HEK293 (cell line): ENCODE data around the gene HP1BP3.
A peak's percentile ranks its signal among the peaks of the same experiment; 100 is the strongest.

Source experiments
- CTCF ChIA-PET: fragments of 350-600 bp; formaldehyde crosslinking; extraction: SDS; loops from one replicate; lab custom pipeline; 2021; ENCODE audit warnings: antibody characterized with exemption; lab: Yijun Ruan, JAX
- POLR2A ChIA-PET: fragments of 300-600 bp; formaldehyde crosslinking; extraction: SDS; loops from one replicate; lab custom pipeline; 2020; ENCODE audit warnings: antibody characterized with exemption, inconsistent platforms; lab: Yijun Ruan, JAX
- H3K27ac ChIP-seq: fragments of 200-500 bp; sonication (Bioruptor generic); 2 replicates; pipeline ENCODE4 v1.5.1; 2014; ENCODE audit warnings: low read depth, low read length, control low read depth, inconsistent platforms; ENCODE audit errors: extremely low read depth
- H3K36me3 ChIP-seq, 2 experiments: fragments of 200-500 bp in 1 of 2; sonication (Bioruptor generic) in 1 of 2; 1 replicate in 1 of 2; 2 replicates in 1 of 2; pipeline ENCODE4 v1.5.1; 2014 to 2017; ENCODE audit warnings: inconsistent platforms in 2 of 2, low read length in 2 of 2; ENCODE audit not compliant: control insufficient read depth in 2 of 2, insufficient read depth in 1 of 2
- H3K4me1 ChIP-seq: fragments of 200-500 bp; sonication (Bioruptor generic); 2 replicates; pipeline ENCODE4 v1.5.1; 2014; ENCODE audit warnings: mild to moderate bottlenecking, low read length, inconsistent platforms; ENCODE audit not compliant: control insufficient read depth, insufficient read depth
- H3K4me3 ChIP-seq: 2 replicates; pipeline ENCODE4 v1.5.1; 2011; ENCODE audit warnings: low read depth, mild to moderate bottlenecking, control low read depth, low read length, moderate library complexity
- H3K9me3 ChIP-seq: fragments of 200-500 bp; sonication (Bioruptor generic); 2 replicates; pipeline ENCODE4 v1.5.1; 2014; ENCODE audit warnings: low read depth, low read length, inconsistent platforms; ENCODE audit not compliant: control insufficient read depth, insufficient read depth
- BCL6B ChIP-seq: fragments of 450-650 bp; formaldehyde crosslinking; IDR thresholded peaks from 2 replicates; pipeline ENCODE4 v1.5.1; 2017; ENCODE audit warnings: missing biosample characterization, missing genetic modification characterization
- GLIS1 ChIP-seq: fragments of 450-650 bp; formaldehyde crosslinking; IDR thresholded peaks from 2 replicates; pipeline ENCODE4 v1.5.1; 2016; ENCODE audit warnings: missing biosample characterization, missing genetic modification characterization
- GLIS2 ChIP-seq: fragments of 450-650 bp; formaldehyde crosslinking; IDR thresholded peaks from 2 replicates; pipeline ENCODE4 v1.5.1; 2016; ENCODE audit warnings: missing biosample characterization, missing genetic modification characterization
- KLF1 ChIP-seq: fragments of 450-650 bp; formaldehyde crosslinking; IDR thresholded peaks from 2 replicates; pipeline ENCODE4 v1.5.1; 2016; ENCODE audit warnings: missing biosample characterization, missing genetic modification characterization
- KLF10 ChIP-seq: fragments of 450-650 bp; IDR thresholded peaks from 2 replicates; pipeline ENCODE4 v1.5.1; 2018; ENCODE audit warnings: missing biosample characterization, mild to moderate bottlenecking, missing genetic modification characterization
- OSR2 ChIP-seq: fragments of 450-650 bp; formaldehyde crosslinking; IDR thresholded peaks from 2 replicates; pipeline ENCODE4 v1.5.1; 2016; ENCODE audit warnings: missing biosample characterization, missing genetic modification characterization
- PRDM10 ChIP-seq: fragments of 450-650 bp; formaldehyde crosslinking; IDR thresholded peaks from 2 replicates; pipeline ENCODE4 v1.5.1; 2016; ENCODE audit warnings: missing biosample characterization, missing genetic modification characterization
- SCRT1 ChIP-seq: fragments of 450-650 bp; formaldehyde crosslinking; IDR thresholded peaks from 2 replicates; pipeline ENCODE4 v1.5.1; 2016; ENCODE audit warnings: missing biosample characterization, missing genetic modification characterization, borderline replicate concordance
- SCRT2 ChIP-seq: fragments of 450-650 bp; formaldehyde crosslinking; IDR thresholded peaks from 2 replicates; pipeline ENCODE4 v1.5.1; 2016; ENCODE audit warnings: missing biosample characterization, missing genetic modification characterization
- TSHZ1 ChIP-seq: fragments of 450-650 bp; formaldehyde crosslinking; IDR thresholded peaks from 2 replicates; pipeline ENCODE4 v1.5.1; 2016; ENCODE audit warnings: missing biosample characterization, missing genetic modification characterization, borderline replicate concordance
- ZBTB11 ChIP-seq: fragments of 450-650 bp; formaldehyde crosslinking; conservative IDR thresholded peaks from 2 replicates; pipeline ENCODE4 v1.5.1; 2016; ENCODE audit warnings: low read depth, missing biosample characterization, missing genetic modification characterization
- ZBTB20 ChIP-seq: fragments of 450-650 bp; formaldehyde crosslinking; IDR thresholded peaks from 2 replicates; pipeline ENCODE4 v1.5.1; 2016; ENCODE audit warnings: missing biosample characterization, missing genetic modification characterization
- ZFHX2 ChIP-seq: fragments of 450-650 bp; formaldehyde crosslinking; conservative IDR thresholded peaks from 2 replicates; pipeline ENCODE4 v1.5.1; 2016; ENCODE audit warnings: missing biosample characterization, missing genetic modification characterization
- ZNF112 ChIP-seq: fragments of 450-650 bp; formaldehyde crosslinking; IDR thresholded peaks from 2 replicates; pipeline ENCODE4 v1.5.0; 2017; ENCODE audit warnings: missing biosample characterization, missing genetic modification characterization
- ZNF138 ChIP-seq: fragments of 450-650 bp; formaldehyde crosslinking; IDR thresholded peaks from 2 replicates; pipeline ENCODE4 v1.5.1; 2016; ENCODE audit warnings: missing biosample characterization, missing genetic modification characterization, borderline replicate concordance
- ZNF169 ChIP-seq: fragments of 450-650 bp; formaldehyde crosslinking; IDR thresholded peaks from 2 replicates; pipeline ENCODE4 v1.5.1; 2016; ENCODE audit warnings: missing biosample characterization, missing genetic modification characterization
- ZNF2 ChIP-seq: fragments of 450-650 bp; formaldehyde crosslinking; IDR thresholded peaks from 2 replicates; pipeline ENCODE4 v1.5.1; 2016; ENCODE audit warnings: missing biosample characterization, missing genetic modification characterization
- ZNF600 ChIP-seq: fragments of 450-650 bp; formaldehyde crosslinking; IDR thresholded peaks from 2 replicates; pipeline ENCODE4 v1.5.1; 2016; ENCODE audit warnings: missing biosample characterization, missing genetic modification characterization
- ZNF624 ChIP-seq: fragments of 450-650 bp; formaldehyde crosslinking; IDR thresholded peaks from 2 replicates; pipeline ENCODE4 v1.5.1; 2017; ENCODE audit warnings: missing biosample characterization, missing genetic modification characterization
- ZNF692 ChIP-seq: fragments of 450-650 bp; formaldehyde crosslinking; IDR thresholded peaks from 2 replicates; pipeline ENCODE4 v1.5.1; 2016; ENCODE audit warnings: missing biosample characterization, missing genetic modification characterization
- ZNF701 ChIP-seq: fragments of 450-650 bp; formaldehyde crosslinking; IDR thresholded peaks from 2 replicates; pipeline ENCODE4 v1.5.1; 2016; ENCODE audit warnings: missing biosample characterization, missing genetic modification characterization

HP1BP3 gene

GRCh38 chr1:20786253-20787028 lies 666 bp downstream of the HP1BP3 start:
- peaks cover 3% of the 10 kb centered on the region; the same call in 1 of the 2 replicates for H3K4me1 ChIP-seq
- ChIA-PET CTCF (interaction anchor here (1.3 kb wide), 1 partner anchor 84 kb away, joined by 3 read pairs; no protein-coding TSS in a partner anchor), POLR2A (interaction anchor here (0.5 to 2.9 kb wide), 32 partner anchors 8 to 409 kb away, joined by 3 to 22 read pairs (median 4); partner anchors contain the start of genes DDOST, KIF17 and SH2D5)
- no peaks in the 10 kb centered on the region; a peak in 1 of 3 replicates for H3K36me3 ChIP-seq
- peak overlapping the region; percentile 98 for H3K4me3 ChIP-seq
- H3K27ac ChIP-seq, result peak overlapping the region; percentile 89
- H3K9me3 ChIP-seq, result no peaks in the 10 kb centered on the region
- TF ChIP-seq PRDM10 (tag by site-specific recombination) (peak; percentile 69), BCL6B (no peak), ZNF701 (tag by site-specific recombination) (no peak), KLF10 (tag by site-specific recombination) (peak; percentile 91), SCRT2 (peak; percentile 38; the same call in 1 of the 2 replicates), ZFHX2 (tag by site-specific recombination) (peak; percentile 87), ZNF624 (no peak), ZBTB20 (tag by site-specific recombination) (peak; percentile 70), OSR2 (tag by site-specific recombination) (peak; percentile 27; the same call in 1 of the 2 replicates), GLIS1 (tag by site-specific recombination) (peak; percentile 20), GLIS2 (tag by site-specific recombination) (peak; percentile 90), ZNF138 (no peak), ZBTB11 (tag by site-specific recombination) (peak; percentile 70), ZNF169 (tag by site-specific recombination) (peak; percentile 68; the same call in 1 of the 2 replicates), ZNF692 (peak; percentile 77; the same call in 1 of the 2 replicates), ZNF2 (tag by site-specific recombination) (peak; percentile 73; the same call in 1 of the 2 replicates), TSHZ1 (tag by site-specific recombination) (no peak), ZNF112 (tag by site-specific recombination) (no peak), KLF1 (tag by site-specific recombination) (peak; percentile 46), ZNF600 (tag by site-specific recombination) (peak; percentile 49; the same call in 1 of the 2 replicates), SCRT1 (tag by site-specific recombination) (no peak)
